Nephron progenitor cell (in vitro differentiated cells): ENCODE results near the gene GALNT4.

Experiments
- DNase-seq: peaks from one replicate; pipeline ENCODE4 v3.0.0; 2021
- H3K27ac Mint-ChIP-seq: 2 replicates; pipeline ENCODE4 v1.8.0; 2021; ENCODE audit warnings: mild to moderate bottlenecking, moderate library complexity, mixed read lengths
- H3K27me3 Mint-ChIP-seq: 2 replicates; pipeline ENCODE4 v1.8.0; 2021; ENCODE audit warnings: mild to moderate bottlenecking, low read depth, mixed read lengths; ENCODE audit not compliant: poor library complexity
- H3K36me3 Mint-ChIP-seq: 2 replicates; pipeline ENCODE4 v1.8.0; 2021; ENCODE audit warnings: low read depth, mixed read lengths
- H3K4me1 Mint-ChIP-seq: 2 replicates; pipeline ENCODE4 v1.8.0; 2021; ENCODE audit warnings: mixed read lengths
- H3K4me3 Mint-ChIP-seq: 2 replicates; pipeline ENCODE4 v1.8.0; 2021; ENCODE audit warnings: mild to moderate bottlenecking, moderate library complexity, mixed read lengths
- H3K9me3 Mint-ChIP-seq: 2 replicates; pipeline ENCODE4 v1.8.0; 2021; ENCODE audit warnings: mild to moderate bottlenecking, moderate library complexity, mixed read lengths
- CTCF ChIP-seq: fragments of 200-600 bp; sonication (generic); IDR thresholded peaks from 2 replicates; pipeline ENCODE4 v1.5.0; 2021; ENCODE audit warnings: antibody characterized with exemption

Gene GALNT4

GRCh38 chr12:89476904-89477595, 47.5 kb downstream of the GALNT4 start:
- Mint-ChIP-seq H3K27me3 (peaks cover 3% of the 10 kb centered on the region), H3K4me3 (no peak overlapping the region), H3K9me3 (no peaks in the 10 kb centered on the region), H3K36me3 (peaks cover 3% of the 10 kb centered on the region), H3K27ac (peak overlapping the region; percentile 83), H3K4me1 (peaks cover 7% of the 10 kb centered on the region)
- TF ChIP-seq CTCF = no peak
- DNase-seq = no peak

DNA sequence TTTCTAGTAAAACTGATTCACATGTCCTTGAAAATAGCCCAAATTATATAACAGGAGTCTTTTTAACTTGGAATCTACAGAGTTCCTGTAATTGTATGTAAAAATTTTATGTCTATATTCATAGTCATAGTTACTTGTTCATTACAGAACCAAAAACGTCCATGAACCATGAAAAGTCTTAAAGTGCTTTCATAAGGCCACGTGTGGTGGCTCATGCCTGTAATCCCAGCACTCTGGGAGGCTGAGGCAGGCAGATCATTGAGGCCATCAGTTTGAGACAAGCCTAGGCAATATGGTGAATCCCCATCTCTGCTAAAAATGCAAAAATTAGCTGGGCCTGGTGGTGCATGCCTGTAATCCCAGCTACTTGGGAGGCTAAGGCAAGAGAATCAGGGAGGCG, 48.4 kb downstream of the GALNT4 start:
- Mint-ChIP-seq H3K9me3 (no peaks in the 10 kb centered on the region), H3K4me3 (no peak overlapping the region), H3K27ac (no peak overlapping the region), H3K4me1 (peaks cover 7% of the 10 kb centered on the region), H3K27me3 (peaks cover 3% of the 10 kb centered on the region), H3K36me3 (no peaks in the 10 kb centered on the region)
- no peak for DNase-seq
- no peak for TF ChIP-seq CTCF

- Mint-ChIP-seq H3K27me3 (peaks cover 3% of the 10 kb centered on the region), H3K27ac (peak overlapping the region; percentile 20), H3K4me1 (peaks cover 7% of the 10 kb centered on the region), H3K9me3 (no peaks in the 10 kb centered on the region), H3K4me3 (no peak overlapping the region), H3K36me3 (no peaks in the 10 kb centered on the region)
- DNase-seq = no peak
- no peak for TF ChIP-seq CTCF
These were observed 49.2 kb downstream of the GALNT4 start for GRCh38 chr12:89475203-89475990.

DNA sequence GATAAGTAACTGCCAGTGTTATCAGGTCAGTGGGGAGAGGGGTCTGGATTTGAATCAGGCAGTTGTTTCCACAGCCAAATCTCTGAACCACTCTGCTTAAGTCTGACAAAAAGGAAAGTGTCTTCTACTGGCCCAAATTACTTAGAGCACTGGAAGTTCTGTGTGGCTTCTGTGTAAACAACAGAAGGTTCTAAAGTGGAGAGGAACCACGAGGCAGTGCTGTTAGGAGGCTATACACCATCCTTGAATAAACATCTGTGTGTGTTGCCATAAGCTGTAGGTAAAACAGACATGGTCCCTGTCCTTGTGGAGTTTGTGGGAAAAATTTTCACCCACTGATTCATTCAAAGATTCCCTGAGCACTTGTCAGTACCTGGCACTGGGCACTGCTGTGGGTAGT, 50.0 kb downstream of the GALNT4 start:
- Mint-ChIP-seq H3K27me3 (no peaks in the 10 kb centered on the region), H3K4me1 (peaks cover 7% of the 10 kb centered on the region), H3K9me3 (no peaks in the 10 kb centered on the region), H3K4me3 (no peak overlapping the region), H3K27ac (peak overlapping the region; percentile 20), H3K36me3 (no peaks in the 10 kb centered on the region)
- no peak for TF ChIP-seq CTCF
- DNase-seq = no peak
